SK-N-SH (cell line): ENCODE results near the gene ACOXL. TPM values are rescaled to one million over a fixed set of nuclear protein-coding genes. Genes with fewer than 3 reads are reported as not detected.

Source experiments
- CTCF ChIA-PET: fragments of 300-600, 350-600 bp; formaldehyde crosslinking; extraction: SDS; loops from one replicate; lab custom pipeline; 2021; lab: Yijun Ruan, JAX
- POLR2A ChIA-PET: fragments of 350-600 bp; sonication (Branson Sonifier 250); formaldehyde crosslinking; extraction: SDS; loops from one replicate; lab custom pipeline; 2020; ENCODE audit warnings: antibody characterized with exemption, inconsistent platforms; lab: Yijun Ruan, JAX
- DNase-seq: peaks from one replicate; pipeline ENCODE4 v3.0.0; 2012
- H2AFZ ChIP-seq: fragments of 200-600 bp; sonication (generic); 2 replicates; pipeline ENCODE4 v1.8.1; 2016; ENCODE audit warnings: antibody characterized with exemption, mild to moderate bottlenecking, low read depth
- H3F3A ChIP-seq: fragments of 200-600 bp; sonication (generic); replicated peaks from 2 replicates; pipeline ENCODE3; 2016; ENCODE audit warnings: antibody characterized with exemption, mild to moderate bottlenecking; ENCODE audit not compliant: insufficient read depth
- H3K27ac ChIP-seq, 2 experiments: fragments of 200-500 bp in 1 of 2; fragments of 200-600 bp in 1 of 2; sonication (Bioruptor generic) in 1 of 2; sonication (generic), shearing (Covaris generic) in 1 of 2; 2 replicates each; pipeline versions ENCODE4 v1.5.1 to v1.6.1; 2014 to 2016; ENCODE audit warnings: low read depth in 2 of 2, inconsistent platforms in 1 of 2, low read length in 1 of 2, mild to moderate bottlenecking in 1 of 2, mixed read lengths in 1 of 2
- H3K27me3 ChIP-seq: fragments of 200-600 bp; sonication (generic), shearing (Covaris generic); 2 replicates; pipeline ENCODE4 v1.6.1; 2016; ENCODE audit warnings: mixed run types; ENCODE audit not compliant: insufficient read depth
- H3K36me3 ChIP-seq, 2 experiments: fragments of 200-500 bp in 1 of 2; fragments of 200-600 bp in 1 of 2; sonication (Bioruptor generic) in 1 of 2; sonication (generic) in 1 of 2; replicated peaks in 1 of 2; 2 replicates each; pipeline versions ENCODE3 to v1.5.1; 2014 to 2016; ENCODE audit warnings: low read length in 1 of 2, mild to moderate bottlenecking in 1 of 2; ENCODE audit not compliant: insufficient read depth in 2 of 2, control insufficient read depth in 1 of 2
- H3K4me1 ChIP-seq, 2 experiments: fragments of 200-500 bp in 1 of 2; fragments of 200-600 bp in 1 of 2; sonication (Bioruptor generic) in 1 of 2; sonication (generic), shearing (Covaris generic) in 1 of 2; 2 replicates each; pipeline versions ENCODE4 v1.5.1 to v1.6.1; 2014 to 2016; ENCODE audit warnings: low read depth in 1 of 2, low read length in 1 of 2, mixed run types in 1 of 2; ENCODE audit not compliant: insufficient read depth in 2 of 2, control insufficient read depth in 1 of 2
- H3K4me2 ChIP-seq: fragments of 200-600 bp; sonication (generic), shearing (Covaris generic); 2 replicates; pipeline ENCODE4 v1.6.1; 2017; ENCODE audit warnings: mixed run types
- H3K4me3 ChIP-seq, 2 experiments: fragments of 200-500 bp in 1 of 2; fragments of 200-600 bp in 1 of 2; sonication (Bioruptor generic) in 1 of 2; sonication (generic), shearing (Covaris generic) in 1 of 2; 2 replicates each; pipeline versions ENCODE4 v1.5.1 to v1.8.1; 2014 to 2016; ENCODE audit warnings: low read depth in 2 of 2, inconsistent platforms in 1 of 2, low read length in 1 of 2, mild to moderate bottlenecking in 1 of 2, mixed read lengths in 1 of 2, moderate library complexity in 1 of 2
- H3K79me2 ChIP-seq: fragments of 200-600 bp; sonication (generic); 2 replicates; pipeline ENCODE4 v1.8.1; 2017; ENCODE audit warnings: mild to moderate bottlenecking; ENCODE audit not compliant: insufficient read depth
- H3K9ac ChIP-seq: fragments of 200-600 bp; sonication (generic); 2 replicates; pipeline ENCODE4 v1.6.1; 2017; ENCODE audit warnings: mixed run types
- H3K9me2 ChIP-seq: fragments of 200-600 bp; sonication (generic); 2 replicates; pipeline ENCODE4 v1.6.1; 2017; ENCODE audit warnings: mixed run types
- H3K9me3 ChIP-seq: fragments of 200-600 bp; sonication (generic); 2 replicates; pipeline ENCODE4 v1.6.1; 2017; ENCODE audit warnings: mixed run types, mild to moderate bottlenecking, moderate library complexity
- H4K20me1 ChIP-seq: fragments of 200-600 bp; sonication (generic); 2 replicates; pipeline ENCODE4 v1.6.1; 2017; ENCODE audit warnings: mild to moderate bottlenecking, mixed run types; ENCODE audit not compliant: insufficient read depth
- EP300 ChIP-seq, 2 experiments: IDR thresholded peaks; 2 replicates each; pipeline versions ENCODE4 v1.4.0 to v1.6.1; 2012; ENCODE audit warnings: borderline replicate concordance in 1 of 2, low read depth in 1 of 2, low read length in 1 of 2
- EZH2phosphoT487 ChIP-seq: fragments of 200-600 bp; sonication (generic); IDR thresholded peaks from 2 replicates; pipeline ENCODE4 v1.6.1; 2017; ENCODE audit warnings: low read depth, mixed run types, mild to moderate bottlenecking, antibody characterized with exemption, moderate library complexity, borderline replicate concordance
- GATA2 ChIP-seq: sonication (generic); formaldehyde crosslinking; IDR thresholded peaks from 2 replicates; pipeline ENCODE4 v1.5.0; 2020; ENCODE audit warnings: mild to moderate bottlenecking, missing genetic modification reagents
- IRF3 ChIP-seq: fragments of 150-350 bp; IDR thresholded peaks from 2 replicates; pipeline ENCODE4 v1.6.1; 2016; ENCODE audit warnings: mild to moderate bottlenecking, low read depth, low read length
- MAX ChIP-seq: IDR thresholded peaks from 2 replicates; pipeline ENCODE4 v1.4.0; 2012; ENCODE audit warnings: low read depth
- MEF2A ChIP-seq: IDR thresholded peaks from 2 replicates; pipeline ENCODE4 v1.4.0; 2012; ENCODE audit warnings: low read depth, borderline replicate concordance
- MXI1 ChIP-seq: IDR thresholded peaks from 2 replicates; pipeline ENCODE4 v1.6.1; 2012; ENCODE audit warnings: mild to moderate bottlenecking, low read depth, low read length, improper control_type of control experiment
- NFIC ChIP-seq: IDR thresholded peaks from 2 replicates; pipeline ENCODE4 v1.4.0; 2012; ENCODE audit warnings: borderline replicate concordance
- POLR2AphosphoS5 ChIP-seq: IDR thresholded peaks from 2 replicates; pipeline ENCODE4 v1.6.1; 2012; ENCODE audit warnings: low read depth, low read length
- RAD21 ChIP-seq: IDR thresholded peaks from 2 replicates; pipeline ENCODE4 v1.6.1; 2012; ENCODE audit warnings: mild to moderate bottlenecking, low read length
- RXRA ChIP-seq: IDR thresholded peaks from 2 replicates; pipeline ENCODE4 v1.4.0; 2012; ENCODE audit warnings: low read depth, mild to moderate bottlenecking, borderline replicate concordance
- SIN3A ChIP-seq: IDR thresholded peaks from 2 replicates; pipeline ENCODE4 v1.6.1; 2012; ENCODE audit warnings: low read depth, mild to moderate bottlenecking, low read length, moderate library complexity, borderline replicate concordance
- TEAD4 ChIP-seq: IDR thresholded peaks from 2 replicates; pipeline ENCODE4 v1.4.0; 2012; ENCODE audit warnings: mild to moderate bottlenecking, borderline replicate concordance; ENCODE audit not compliant: insufficient read depth
- USF1 ChIP-seq: IDR thresholded peaks from 2 replicates; pipeline ENCODE4 v1.4.0; 2012; ENCODE audit warnings: low read depth, borderline replicate concordance
- USF2 ChIP-seq: fragments of 150-350 bp; IDR thresholded peaks from 2 replicates; pipeline ENCODE4 v1.6.1; 2017; ENCODE audit warnings: antibody characterized with exemption, low read length, low read depth, borderline replicate concordance
- YY1 ChIP-seq: IDR thresholded peaks from 2 replicates; pipeline ENCODE4 v1.4.0; 2012; ENCODE audit warnings: low read depth, mild to moderate bottlenecking
- ZBTB33 ChIP-seq: IDR thresholded peaks from 2 replicates; pipeline ENCODE4 v1.4.0; 2012; ENCODE audit warnings: low read depth, borderline replicate concordance
- WGBS: methylation state at CpG from one replicate; pipeline ENCODE4 v1.1.6; 2017; ENCODE audit warnings: low lambda C conversion rate; 5-methylcytosine and 5-hydroxymethylcytosine counted together
- polyA plus RNA-seq, 3 experiments: library from polyadenylated mRNA; depleted of rRNA; stranded (reverse); fragments of >200 nt; gene quantifications; 2 replicates each; pipeline ENCODE4 v1.2.3, GENCODE V29; 2012
- TF ChIP-seq, protein P1 (sequence below): IDR thresholded peaks from 2 replicates; pipeline ENCODE4 v1.6.1; 2012; ENCODE audit warnings: mild to moderate bottlenecking, low read depth, low read length, moderate library complexity
- TF ChIP-seq, protein P2 (sequence below): IDR thresholded peaks from 2 replicates; pipeline ENCODE4; 2012

ACOXL gene
- polyA plus RNA-seq, 1 of the 3 experiments (the other 2 are of a cell fraction) = not detected

- Histone ChIP-seq H3F3A (no peaks in the 10 kb centered on the region), H2AFZ (no peak overlapping the region), H4K20me1 (no peaks in the 10 kb centered on the region), H3K9ac (no peak overlapping the region), H3K4me2 (no peak overlapping the region), H3K79me2 (no peaks in the 10 kb centered on the region), H3K27ac (no peak overlapping the region), H3K9me3 (no peaks in the 10 kb centered on the region), H3K4me1 (no peaks in the 10 kb centered on the region; a peak in 1 of 4 replicates), H3K4me3 (no peak overlapping the region), H3K27me3 (peaks cover 8% of the 10 kb centered on the region; the same call in 1 of the 2 replicates), H3K9me2 (no peaks in the 10 kb centered on the region), H3K36me3 (no peaks in the 10 kb centered on the region)
- TF ChIP-seq, protein P1, sequence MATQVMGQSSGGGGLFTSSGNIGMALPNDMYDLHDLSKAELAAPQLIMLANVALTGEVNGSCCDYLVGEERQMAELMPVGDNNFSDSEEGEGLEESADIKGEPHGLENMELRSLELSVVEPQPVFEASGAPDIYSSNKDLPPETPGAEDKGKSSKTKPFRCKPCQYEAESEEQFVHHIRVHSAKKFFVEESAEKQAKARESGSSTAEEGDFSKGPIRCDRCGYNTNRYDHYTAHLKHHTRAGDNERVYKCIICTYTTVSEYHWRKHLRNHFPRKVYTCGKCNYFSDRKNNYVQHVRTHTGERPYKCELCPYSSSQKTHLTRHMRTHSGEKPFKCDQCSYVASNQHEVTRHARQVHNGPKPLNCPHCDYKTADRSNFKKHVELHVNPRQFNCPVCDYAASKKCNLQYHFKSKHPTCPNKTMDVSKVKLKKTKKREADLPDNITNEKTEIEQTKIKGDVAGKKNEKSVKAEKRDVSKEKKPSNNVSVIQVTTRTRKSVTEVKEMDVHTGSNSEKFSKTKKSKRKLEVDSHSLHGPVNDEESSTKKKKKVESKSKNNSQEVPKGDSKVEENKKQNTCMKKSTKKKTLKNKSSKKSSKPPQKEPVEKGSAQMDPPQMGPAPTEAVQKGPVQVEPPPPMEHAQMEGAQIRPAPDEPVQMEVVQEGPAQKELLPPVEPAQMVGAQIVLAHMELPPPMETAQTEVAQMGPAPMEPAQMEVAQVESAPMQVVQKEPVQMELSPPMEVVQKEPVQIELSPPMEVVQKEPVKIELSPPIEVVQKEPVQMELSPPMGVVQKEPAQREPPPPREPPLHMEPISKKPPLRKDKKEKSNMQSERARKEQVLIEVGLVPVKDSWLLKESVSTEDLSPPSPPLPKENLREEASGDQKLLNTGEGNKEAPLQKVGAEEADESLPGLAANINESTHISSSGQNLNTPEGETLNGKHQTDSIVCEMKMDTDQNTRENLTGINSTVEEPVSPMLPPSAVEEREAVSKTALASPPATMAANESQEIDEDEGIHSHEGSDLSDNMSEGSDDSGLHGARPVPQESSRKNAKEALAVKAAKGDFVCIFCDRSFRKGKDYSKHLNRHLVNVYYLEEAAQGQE = no peak
- TF ChIP-seq USF1 (no peak), IRF3 (no peak), USF2 (no peak), MEF2A (no peak), ZBTB33 (no peak), YY1 (no peak), MXI1 (no peak), NFIC (no peak), TEAD4 (no peak), POLR2AphosphoS5 (no peak), GATA2 (CRISPR knock-in tag) (no peak), RXRA (no peak), EZH2phosphoT487 (no peak), EP300 (IDR thresholded peaks at IDR 0.05; ENCODE audit: borderline replicate concordance in 1 of 2, low read depth in 1 of 2, low read length in 1 of 2) (no peak), SIN3A (no peak), MAX (no peak), RAD21 (no peak)
- TF ChIP-seq, protein P2, sequence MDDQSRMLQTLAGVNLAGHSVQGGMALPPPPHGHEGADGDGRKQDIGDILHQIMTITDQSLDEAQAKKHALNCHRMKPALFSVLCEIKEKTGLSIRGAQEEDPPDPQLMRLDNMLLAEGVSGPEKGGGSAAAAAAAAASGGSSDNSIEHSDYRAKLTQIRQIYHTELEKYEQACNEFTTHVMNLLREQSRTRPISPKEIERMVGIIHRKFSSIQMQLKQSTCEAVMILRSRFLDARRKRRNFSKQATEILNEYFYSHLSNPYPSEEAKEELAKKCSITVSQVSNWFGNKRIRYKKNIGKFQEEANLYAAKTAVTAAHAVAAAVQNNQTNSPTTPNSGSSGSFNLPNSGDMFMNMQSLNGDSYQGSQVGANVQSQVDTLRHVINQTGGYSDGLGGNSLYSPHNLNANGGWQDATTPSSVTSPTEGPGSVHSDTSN = no peak
- POLR2A ChIA-PET = no interaction called here
- DNase-seq = no peak
- CTCF ChIA-PET = interaction anchor here (1.0 to 1.5 kb wide), 3 partner anchors 14 to 42 kb away, joined by 3 to 4 read pairs (median 3); no protein-coding TSS in a partner anchor
- 51% methylated on average over 3 of the region's 3 CpGs for WGBS
Observed at GRCh38 chr2:110853948-110854347, 121.6 kb downstream of the ACOXL start.
